CD4-positive, alpha-beta T cell treated with Interleukin-1 beta for 1 hour (primary cell): Measurements from ENCODE around the gene SMC1A.

Source experiments
- DNase-seq, 2 donors: peaks; one replicate each; pipeline ENCODE4 v3.0.0-alpha.2; 2020 to 2022

Gene SMC1A

GRCh38 chrX:53337101-53337500, 85.4 kb downstream of the SMC1A start:
- no peak for DNase-seq

GRCh38 chrX:53333853-53334252, 88.6 kb downstream of the SMC1A start:
- DNase-seq: no peak

- DNase-seq: no peak
Observed at GRCh38 chrX:53332204-53332603, 90.2 kb downstream of the SMC1A start.

GRCh38 chrX:53330331-53330730, 92.1 kb downstream of the SMC1A start:
- no peak for DNase-seq

- DNase-seq: no peak
Observed at GRCh38 chrX:53324803-53325202, 97.7 kb downstream of the SMC1A start.
